GM12878 (cell line): ENCODE results near the gene PAF1. TPM values are rescaled to one million over a fixed set of nuclear protein-coding genes. Genes with fewer than 3 reads are reported as not detected.

Experiments used
- CBX5 ChIP-seq: sonication (generic); IDR thresholded peaks from 2 replicates; pipeline ENCODE4 v1.6.1; 2016; ENCODE audit warnings: low read depth, moderate library complexity, mild to moderate bottlenecking, inconsistent platforms
- CHD1 ChIP-seq: IDR thresholded peaks from 2 replicates; pipeline ENCODE4 v1.6.1; 2012; ENCODE audit warnings: low read depth, low read length, improper control_type of control experiment
- HDAC6 ChIP-seq: fragments of 200-600 bp; sonication (generic); IDR thresholded peaks from one replicate; pipeline ENCODE4 v1.8.0; 2017; ENCODE audit warnings: antibody characterized with exemption; ENCODE audit not compliant: unreplicated experiment
- JUNB ChIP-seq: IDR thresholded peaks from 2 replicates; pipeline ENCODE4 v1.6.1; 2016; ENCODE audit warnings: antibody characterized with exemption, mild to moderate bottlenecking
- KAT2A ChIP-seq: conservative IDR thresholded peaks from 2 replicates; pipeline ENCODE4 v1.6.1; 2011; ENCODE audit warnings: low read depth, low read length; ENCODE audit not compliant: control insufficient read depth
- MTA2 ChIP-seq: fragments of 450-650 bp; IDR thresholded peaks from 2 replicates; pipeline ENCODE4 v1.6.1; 2016; ENCODE audit warnings: low read depth, mild to moderate bottlenecking, moderate library complexity
- PAX8 ChIP-seq: fragments of 450-650 bp; IDR thresholded peaks from 2 replicates; pipeline ENCODE4 v1.6.1; 2017; ENCODE audit warnings: mild to moderate bottlenecking, moderate library complexity
- POLR2AphosphoS5 ChIP-seq: IDR thresholded peaks from 2 replicates; pipeline ENCODE4 v1.6.1; 2011; ENCODE audit warnings: mild to moderate bottlenecking, low read length, inconsistent platforms
- SPI1 ChIP-seq: IDR thresholded peaks from 2 replicates; pipeline ENCODE4 v1.6.1; 2011; ENCODE audit warnings: low read depth, mild to moderate bottlenecking, low read length, moderate library complexity, borderline replicate concordance; ENCODE audit not compliant: insufficient read depth
- STAT1 ChIP-seq: fragments of 450-650 bp; conservative IDR thresholded peaks from 2 replicates; pipeline ENCODE4 v1.6.1; 2014; ENCODE audit warnings: antibody characterized with exemption, mild to moderate bottlenecking
- polyA plus RNA-seq, 11 experiments: library from polyadenylated mRNA; depleted of rRNA in 4 of 11; unstranded in 6 of 11; stranded (reverse) in 5 of 11; fragments of >200 nt; fragmentation: Nextera tagmentation in 4 of 11; fragmentation: Illumina TruSeq in 1 of 11; extraction: Ambion mirVana in 4 of 11; extraction: Trizol in 1 of 11; gene quantifications; 1 replicate in 1 of 11; 2 replicates in 10 of 11; pipeline versions ENCODE4 v1.2.1 to v1.2.3, GENCODE V29; 2011 to 2016; ENCODE audit warnings: inconsistent platforms in 2 of 11, missing spikeins in 2 of 11, low read depth in 1 of 11
- total RNA-seq, 4 experiments: library from RNA; depleted of rRNA in 3 of 4; stranded (reverse); fragments of >200 nt in 3 of 4; fragmentation: Illumina TruSeq in 1 of 4; extraction: Trizol in 1 of 4; gene quantifications; 2 replicates each; pipeline versions ENCODE4 v1.2.1 to v1.2.3, GENCODE V29; 2013 to 2021
- TF ChIP-seq, protein P1 (sequence below): fragments of 450-650 bp; formaldehyde crosslinking; IDR thresholded peaks from 2 replicates; pipeline ENCODE4 v1.5.0; 2022; ENCODE audit warnings: mild to moderate bottlenecking, missing genetic modification characterization
- TF ChIP-seq, protein P2 (sequence below): fragments of 450-650 bp; IDR thresholded peaks from 2 replicates; pipeline ENCODE4 v1.6.1; 2014; ENCODE audit warnings: mild to moderate bottlenecking
- TF ChIP-seq, protein P3 (sequence below): fragments of 450-650 bp; IDR thresholded peaks from 2 replicates; pipeline ENCODE4 v1.6.1; 2017; ENCODE audit warnings: mild to moderate bottlenecking, moderate library complexity
- TF ChIP-seq, protein P4 (sequence below): fragments of 450-650 bp; IDR thresholded peaks from 2 replicates; pipeline ENCODE4 v1.6.1; 2018; ENCODE audit warnings: borderline replicate concordance, mild to moderate bottlenecking; ENCODE audit not compliant: partially characterized antibody
- TF ChIP-seq, protein P5 (sequence below): fragments of 150-350 bp; IDR thresholded peaks from 2 replicates; pipeline ENCODE4 v1.6.1; 2014; ENCODE audit warnings: mild to moderate bottlenecking, low read depth, low read length

PAF1 gene
- total and polyA plus RNA-seq, 10 of the 15 experiments (the other 5 are each of a cell fraction or from before 2014, with no cell fraction given), result 1.7 to 45.8 (median 39.6) TPM

DNA sequence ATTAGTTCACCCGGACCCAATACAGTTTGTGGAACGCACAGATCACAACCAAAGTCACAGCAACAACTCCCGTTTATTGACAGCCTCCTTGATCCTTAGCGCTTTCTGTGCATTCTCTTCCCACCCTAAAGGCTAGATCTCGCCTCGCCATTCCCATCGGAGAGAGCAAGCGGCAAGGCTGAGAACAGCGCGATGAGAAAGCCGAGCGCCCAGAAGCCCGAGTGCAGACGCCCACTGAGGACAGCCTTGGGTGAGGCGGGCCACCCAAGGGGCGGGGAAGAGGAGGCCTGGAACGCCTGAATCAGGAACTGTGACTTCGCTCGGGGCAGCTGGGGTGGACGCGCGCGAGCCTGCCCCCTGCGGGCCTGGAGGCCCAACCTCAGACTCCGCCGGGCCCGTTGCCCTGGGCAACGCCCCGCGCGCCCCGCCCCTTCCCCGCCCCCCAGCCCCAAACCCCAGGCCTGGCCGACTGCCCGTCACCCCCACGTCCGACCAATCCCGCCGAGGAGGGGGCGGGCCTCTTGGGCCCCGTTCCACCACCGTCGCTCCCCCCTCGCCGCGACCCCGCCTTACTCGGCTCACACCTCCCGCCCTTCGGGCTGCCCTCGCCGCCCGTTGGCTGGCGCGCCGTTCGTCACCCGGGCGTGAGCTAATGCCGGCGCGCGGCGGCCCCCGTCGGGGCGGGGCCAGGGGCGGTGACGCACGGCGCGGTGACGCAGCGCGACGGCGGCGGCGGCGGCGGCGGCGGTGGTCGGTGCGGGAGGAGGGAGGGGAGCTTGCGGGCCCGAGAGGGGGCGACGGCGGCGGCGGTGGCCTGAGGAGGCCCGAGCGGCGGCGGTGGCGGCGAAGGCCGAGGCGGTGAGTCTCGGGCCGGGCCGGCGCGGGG lies 48.9 kb downstream of the PAF1 start, which contains the start of gene SAMD4B (continued):
- TF ChIP-seq, protein P1, sequence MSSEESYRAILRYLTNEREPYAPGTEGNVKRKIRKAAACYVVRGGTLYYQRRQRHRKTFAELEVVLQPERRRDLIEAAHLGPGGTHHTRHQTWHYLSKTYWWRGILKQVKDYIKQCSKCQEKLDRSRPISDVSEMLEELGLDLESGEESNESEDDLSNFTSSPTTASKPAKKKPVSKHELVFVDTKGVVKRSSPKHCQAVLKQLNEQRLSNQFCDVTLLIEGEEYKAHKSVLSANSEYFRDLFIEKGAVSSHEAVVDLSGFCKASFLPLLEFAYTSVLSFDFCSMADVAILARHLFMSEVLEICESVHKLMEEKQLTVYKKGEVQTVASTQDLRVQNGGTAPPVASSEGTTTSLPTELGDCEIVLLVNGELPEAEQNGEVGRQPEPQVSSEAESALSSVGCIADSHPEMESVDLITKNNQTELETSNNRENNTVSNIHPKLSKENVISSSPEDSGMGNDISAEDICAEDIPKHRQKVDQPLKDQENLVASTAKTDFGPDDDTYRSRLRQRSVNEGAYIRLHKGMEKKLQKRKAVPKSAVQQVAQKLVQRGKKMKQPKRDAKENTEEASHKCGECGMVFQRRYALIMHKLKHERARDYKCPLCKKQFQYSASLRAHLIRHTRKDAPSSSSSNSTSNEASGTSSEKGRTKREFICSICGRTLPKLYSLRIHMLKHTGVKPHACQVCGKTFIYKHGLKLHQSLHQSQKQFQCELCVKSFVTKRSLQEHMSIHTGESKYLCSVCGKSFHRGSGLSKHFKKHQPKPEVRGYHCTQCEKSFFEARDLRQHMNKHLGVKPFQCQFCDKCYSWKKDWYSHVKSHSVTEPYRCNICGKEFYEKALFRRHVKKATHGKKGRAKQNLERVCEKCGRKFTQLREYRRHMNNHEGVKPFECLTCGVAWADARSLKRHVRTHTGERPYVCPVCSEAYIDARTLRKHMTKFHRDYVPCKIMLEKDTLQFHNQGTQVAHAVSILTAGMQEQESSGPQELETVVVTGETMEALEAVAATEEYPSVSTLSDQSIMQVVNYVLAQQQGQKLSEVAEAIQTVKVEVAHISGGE (CRISPR knock-in tag), result no peak
- TF ChIP-seq, protein P2, sequence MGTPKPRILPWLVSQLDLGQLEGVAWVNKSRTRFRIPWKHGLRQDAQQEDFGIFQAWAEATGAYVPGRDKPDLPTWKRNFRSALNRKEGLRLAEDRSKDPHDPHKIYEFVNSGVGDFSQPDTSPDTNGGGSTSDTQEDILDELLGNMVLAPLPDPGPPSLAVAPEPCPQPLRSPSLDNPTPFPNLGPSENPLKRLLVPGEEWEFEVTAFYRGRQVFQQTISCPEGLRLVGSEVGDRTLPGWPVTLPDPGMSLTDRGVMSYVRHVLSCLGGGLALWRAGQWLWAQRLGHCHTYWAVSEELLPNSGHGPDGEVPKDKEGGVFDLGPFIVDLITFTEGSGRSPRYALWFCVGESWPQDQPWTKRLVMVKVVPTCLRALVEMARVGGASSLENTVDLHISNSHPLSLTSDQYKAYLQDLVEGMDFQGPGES, result peak; percentile 85
- TF ChIP-seq, protein P3, sequence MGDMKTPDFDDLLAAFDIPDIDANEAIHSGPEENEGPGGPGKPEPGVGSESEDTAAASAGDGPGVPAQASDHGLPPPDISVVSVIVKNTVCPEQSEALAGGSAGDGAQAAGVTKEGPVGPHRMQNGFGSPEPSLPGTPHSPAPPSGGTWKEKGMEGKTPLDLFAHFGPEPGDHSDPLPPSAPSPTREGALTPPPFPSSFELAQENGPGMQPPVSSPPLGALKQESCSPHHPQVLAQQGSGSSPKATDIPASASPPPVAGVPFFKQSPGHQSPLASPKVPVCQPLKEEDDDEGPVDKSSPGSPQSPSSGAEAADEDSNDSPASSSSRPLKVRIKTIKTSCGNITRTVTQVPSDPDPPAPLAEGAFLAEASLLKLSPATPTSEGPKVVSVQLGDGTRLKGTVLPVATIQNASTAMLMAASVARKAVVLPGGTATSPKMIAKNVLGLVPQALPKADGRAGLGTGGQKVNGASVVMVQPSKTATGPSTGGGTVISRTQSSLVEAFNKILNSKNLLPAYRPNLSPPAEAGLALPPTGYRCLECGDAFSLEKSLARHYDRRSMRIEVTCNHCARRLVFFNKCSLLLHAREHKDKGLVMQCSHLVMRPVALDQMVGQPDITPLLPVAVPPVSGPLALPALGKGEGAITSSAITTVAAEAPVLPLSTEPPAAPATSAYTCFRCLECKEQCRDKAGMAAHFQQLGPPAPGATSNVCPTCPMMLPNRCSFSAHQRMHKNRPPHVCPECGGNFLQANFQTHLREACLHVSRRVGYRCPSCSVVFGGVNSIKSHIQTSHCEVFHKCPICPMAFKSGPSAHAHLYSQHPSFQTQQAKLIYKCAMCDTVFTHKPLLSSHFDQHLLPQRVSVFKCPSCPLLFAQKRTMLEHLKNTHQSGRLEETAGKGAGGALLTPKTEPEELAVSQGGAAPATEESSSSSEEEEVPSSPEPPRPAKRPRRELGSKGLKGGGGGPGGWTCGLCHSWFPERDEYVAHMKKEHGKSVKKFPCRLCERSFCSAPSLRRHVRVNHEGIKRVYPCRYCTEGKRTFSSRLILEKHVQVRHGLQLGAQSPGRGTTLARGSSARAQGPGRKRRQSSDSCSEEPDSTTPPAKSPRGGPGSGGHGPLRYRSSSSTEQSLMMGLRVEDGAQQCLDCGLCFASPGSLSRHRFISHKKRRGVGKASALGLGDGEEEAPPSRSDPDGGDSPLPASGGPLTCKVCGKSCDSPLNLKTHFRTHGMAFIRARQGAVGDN, result peak; percentile 73
- TF ChIP-seq KAT2A (no peak), HDAC6 (no peak), MTA2 (0 out of 2 replicates have a peak, but pooled peaks have one; percentile 43), SPI1 (peak; percentile 42; the same call in 1 of the 2 replicates), JUNB (no peak), CBX5 (peak; percentile 94), CHD1 (no peak), PAX8 (no peak), POLR2AphosphoS5 (peak; percentile 97), STAT1 (no peak)
- TF ChIP-seq, protein P4, sequence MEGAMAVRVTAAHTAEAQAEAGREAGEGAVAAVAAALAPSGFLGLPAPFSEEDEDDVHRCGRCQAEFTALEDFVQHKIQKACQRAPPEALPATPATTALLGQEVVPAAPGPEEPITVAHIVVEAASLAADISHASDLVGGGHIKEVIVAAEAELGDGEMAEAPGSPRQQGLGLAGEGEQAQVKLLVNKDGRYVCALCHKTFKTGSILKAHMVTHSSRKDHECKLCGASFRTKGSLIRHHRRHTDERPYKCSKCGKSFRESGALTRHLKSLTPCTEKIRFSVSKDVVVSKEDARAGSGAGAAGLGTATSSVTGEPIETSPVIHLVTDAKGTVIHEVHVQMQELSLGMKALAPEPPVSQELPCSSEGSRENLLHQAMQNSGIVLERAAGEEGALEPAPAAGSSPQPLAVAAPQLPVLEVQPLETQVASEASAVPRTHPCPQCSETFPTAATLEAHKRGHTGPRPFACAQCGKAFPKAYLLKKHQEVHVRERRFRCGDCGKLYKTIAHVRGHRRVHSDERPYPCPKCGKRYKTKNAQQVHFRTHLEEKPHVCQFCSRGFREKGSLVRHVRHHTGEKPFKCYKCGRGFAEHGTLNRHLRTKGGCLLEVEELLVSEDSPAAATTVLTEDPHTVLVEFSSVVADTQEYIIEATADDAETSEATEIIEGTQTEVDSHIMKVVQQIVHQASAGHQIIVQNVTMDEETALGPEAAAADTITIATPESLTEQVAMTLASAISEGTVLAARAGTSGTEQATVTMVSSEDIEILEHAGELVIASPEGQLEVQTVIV, result no peak
- TF ChIP-seq, protein P5, sequence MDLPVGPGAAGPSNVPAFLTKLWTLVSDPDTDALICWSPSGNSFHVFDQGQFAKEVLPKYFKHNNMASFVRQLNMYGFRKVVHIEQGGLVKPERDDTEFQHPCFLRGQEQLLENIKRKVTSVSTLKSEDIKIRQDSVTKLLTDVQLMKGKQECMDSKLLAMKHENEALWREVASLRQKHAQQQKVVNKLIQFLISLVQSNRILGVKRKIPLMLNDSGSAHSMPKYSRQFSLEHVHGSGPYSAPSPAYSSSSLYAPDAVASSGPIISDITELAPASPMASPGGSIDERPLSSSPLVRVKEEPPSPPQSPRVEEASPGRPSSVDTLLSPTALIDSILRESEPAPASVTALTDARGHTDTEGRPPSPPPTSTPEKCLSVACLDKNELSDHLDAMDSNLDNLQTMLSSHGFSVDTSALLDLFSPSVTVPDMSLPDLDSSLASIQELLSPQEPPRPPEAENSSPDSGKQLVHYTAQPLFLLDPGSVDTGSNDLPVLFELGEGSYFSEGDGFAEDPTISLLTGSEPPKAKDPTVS, result no peak
